Activated B cell treated with CpG ODN at 0.5 μM for 24 hours (primary cell): ENCODE measurements around the gene TRPT1. TPM values are rescaled to one million over a fixed set of nuclear protein-coding genes. Genes with fewer than 3 reads are reported as not detected.

Experiments used
- ATAC-seq: fragments of 200-7000 bp; cut with Tn5 transposase; one replicate; pipeline ENCODE4 v1.10.0; 2021; ENCODE audit warnings: low read depth, mild to moderate bottlenecking, moderate library complexity
- CTCF ChIA-PET: fragments of 350-600 bp; sonication (Branson Sonifier 250); formaldehyde crosslinking; loops from one replicate; lab custom pipeline; 2021; ENCODE audit warnings: antibody characterized with exemption; lab: Charles Lee
- POLR2A ChIA-PET: fragments of 350-600 bp; sonication (Branson Sonifier 250); formaldehyde crosslinking; loops from one replicate; lab custom pipeline; 2021; ENCODE audit warnings: antibody characterized with exemption; lab: Charles Lee
- DNase-seq: peaks from one replicate; pipeline ENCODE4 v3.0.0; 2022
- H3K27ac Mint-ChIP-seq: one replicate; pipeline ENCODE4 v1.8.0; 2020; ENCODE audit warnings: mixed read lengths
- H3K27me3 Mint-ChIP-seq: one replicate; pipeline ENCODE4 v1.8.0; 2021; ENCODE audit warnings: mixed read lengths
- H3K36me3 Mint-ChIP-seq: one replicate; pipeline ENCODE4 v1.8.0; 2021; ENCODE audit warnings: low read depth, mixed read lengths
- H3K4me1 Mint-ChIP-seq: one replicate; pipeline ENCODE4 v1.8.0; 2021; ENCODE audit warnings: mixed read lengths
- H3K4me3 Mint-ChIP-seq: one replicate; pipeline ENCODE4 v1.8.0; 2020; ENCODE audit warnings: mild to moderate bottlenecking, mixed read lengths
- H3K9me3 Mint-ChIP-seq: one replicate; pipeline ENCODE4 v1.8.0; 2020; ENCODE audit warnings: mixed read lengths
- intact Hi-C: fragments of 100-400 bp; cut with micrococcal nuclease; formaldehyde crosslinking; loops from one replicate; pipeline ENCODE4 v1.15.1; 2024
- total RNA-seq: library from RNA; stranded (reverse); gene quantifications from 2 replicates; pipeline ENCODE4 v1.2.3, GENCODE V29; 2022
- TF ChIP-seq, protein P1 (sequence below): fragments of 200-600 bp; IDR thresholded peaks from one replicate; pipeline ENCODE4 v1.8.0; 2022; ENCODE audit warnings: antibody characterized with exemption, mild to moderate bottlenecking

The TRPT1 gene
- total RNA-seq, 1 donor from 2014 or later = 50.6 TPM

DNA sequence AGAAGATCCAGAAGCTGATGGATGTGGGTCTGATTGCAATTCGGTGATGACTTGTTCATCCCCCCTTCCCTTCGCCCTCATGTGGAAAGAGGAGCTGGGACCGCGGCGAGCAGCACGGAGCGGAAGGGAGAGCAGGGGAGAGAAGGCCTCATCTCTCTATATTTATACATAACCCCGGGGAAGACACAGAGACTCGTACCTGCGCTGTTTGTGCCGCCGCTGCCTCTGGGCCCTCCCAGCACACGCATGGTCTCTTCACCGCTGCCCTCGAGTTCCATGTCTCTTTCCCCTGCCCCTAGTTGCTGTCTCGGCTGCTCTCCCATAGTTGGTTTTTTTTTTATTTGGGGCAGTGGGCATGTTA, 21.9 kb downstream of the TRPT1 start:
- H3K27ac Mint-ChIP-seq = no peak overlapping the region
- ATAC-seq (no peak), DNase-seq (no peak)
- H3K4me1 Mint-ChIP-seq = peaks cover 40% of the 10 kb centered on the region
- no peak overlapping the region for H3K4me3 Mint-ChIP-seq
- peaks cover 66% of the 10 kb centered on the region for H3K36me3 Mint-ChIP-seq
- TF ChIP-seq, protein P1, sequence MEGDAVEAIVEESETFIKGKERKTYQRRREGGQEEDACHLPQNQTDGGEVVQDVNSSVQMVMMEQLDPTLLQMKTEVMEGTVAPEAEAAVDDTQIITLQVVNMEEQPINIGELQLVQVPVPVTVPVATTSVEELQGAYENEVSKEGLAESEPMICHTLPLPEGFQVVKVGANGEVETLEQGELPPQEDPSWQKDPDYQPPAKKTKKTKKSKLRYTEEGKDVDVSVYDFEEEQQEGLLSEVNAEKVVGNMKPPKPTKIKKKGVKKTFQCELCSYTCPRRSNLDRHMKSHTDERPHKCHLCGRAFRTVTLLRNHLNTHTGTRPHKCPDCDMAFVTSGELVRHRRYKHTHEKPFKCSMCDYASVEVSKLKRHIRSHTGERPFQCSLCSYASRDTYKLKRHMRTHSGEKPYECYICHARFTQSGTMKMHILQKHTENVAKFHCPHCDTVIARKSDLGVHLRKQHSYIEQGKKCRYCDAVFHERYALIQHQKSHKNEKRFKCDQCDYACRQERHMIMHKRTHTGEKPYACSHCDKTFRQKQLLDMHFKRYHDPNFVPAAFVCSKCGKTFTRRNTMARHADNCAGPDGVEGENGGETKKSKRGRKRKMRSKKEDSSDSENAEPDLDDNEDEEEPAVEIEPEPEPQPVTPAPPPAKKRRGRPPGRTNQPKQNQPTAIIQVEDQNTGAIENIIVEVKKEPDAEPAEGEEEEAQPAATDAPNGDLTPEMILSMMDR = no peak
- no peaks in the 10 kb centered on the region for H3K27me3 Mint-ChIP-seq
- intact Hi-C loops = loop anchor here (1.0 kb wide), 3 partner anchors 47 to 100 kb away; partner anchors contain the start of gene PLCB3
- POLR2A ChIA-PET = interaction anchor here (0.6 to 9.3 kb wide), 15 partner anchors 13 to 151 kb away, joined by 4 to 191 read pairs (median 8); partner anchors contain the start of genes BAD, CCDC88B, DNAJC4 and ESRRA
- H3K9me3 Mint-ChIP-seq = no peaks in the 10 kb centered on the region
- CTCF ChIA-PET = interaction anchor here (0.8 to 6.1 kb wide), 21 partner anchors 8 to 450 kb away, joined by 3 to 147 read pairs (median 7); partner anchors contain the start of genes BAD, CATSPERZ, ESRRA and NUDT22

DNA sequence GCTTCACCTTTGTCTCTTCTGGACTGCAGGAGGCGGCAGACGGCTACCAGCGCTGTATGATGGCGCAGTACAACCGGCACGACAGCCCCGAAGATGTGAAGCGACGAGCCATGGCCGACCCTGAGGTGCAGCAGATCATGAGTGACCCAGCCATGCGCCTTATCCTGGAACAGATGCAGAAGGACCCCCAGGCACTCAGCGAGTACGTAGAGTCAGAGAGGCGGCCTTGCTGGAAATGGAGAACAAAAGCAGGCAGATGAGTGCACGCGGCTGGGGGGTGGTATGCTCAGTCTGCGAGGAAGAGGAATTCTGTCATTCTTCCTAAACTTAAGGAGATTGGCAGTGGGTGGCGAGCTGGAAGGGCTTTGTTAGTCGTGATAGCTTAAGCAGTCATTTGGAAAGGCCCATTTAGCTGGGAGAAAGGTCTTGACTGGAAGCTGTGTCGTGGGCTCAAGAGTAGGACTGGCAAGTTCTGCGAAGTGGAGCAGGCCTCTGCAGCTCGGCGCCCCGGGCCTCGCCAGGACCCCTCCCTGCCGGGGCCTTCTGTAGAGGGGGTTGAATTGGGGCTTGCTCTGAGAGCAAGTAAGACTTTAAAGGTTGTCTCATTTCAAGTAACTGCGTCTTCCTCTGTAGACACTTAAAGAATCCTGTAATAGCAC, 22.4 kb downstream of the TRPT1 start:
- no peaks in the 10 kb centered on the region for H3K27me3 Mint-ChIP-seq
- DNase-seq (no peak), ATAC-seq (no peak)
- no peak overlapping the region for H3K27ac Mint-ChIP-seq
- peaks cover 67% of the 10 kb centered on the region for H3K36me3 Mint-ChIP-seq
- H3K4me3 Mint-ChIP-seq = no peak overlapping the region
- TF ChIP-seq, protein P1 = no peak
- H3K9me3 Mint-ChIP-seq = no peaks in the 10 kb centered on the region
- ChIA-PET CTCF (interaction anchor here (1.4 to 6.1 kb wide), 9 partner anchors 18 to 450 kb away, joined by 3 to 147 read pairs (median 14); partner anchors contain the start of genes CATSPERZ, ESRRA, NUDT22 and PPP1R14B), POLR2A (interaction anchor here (1.5 to 5.3 kb wide), 6 partner anchors 17 to 137 kb away, joined by 4 to 127 read pairs (median 44); partner anchors contain the start of genes BAD, CCDC88B, FKBP2 and PPP1R14B)
- peaks cover 35% of the 10 kb centered on the region for H3K4me1 Mint-ChIP-seq
- intact Hi-C loops = loop anchor here (1.0 kb wide), 3 partner anchors 48 to 101 kb away; partner anchors contain the start of gene PLCB3

DNA sequence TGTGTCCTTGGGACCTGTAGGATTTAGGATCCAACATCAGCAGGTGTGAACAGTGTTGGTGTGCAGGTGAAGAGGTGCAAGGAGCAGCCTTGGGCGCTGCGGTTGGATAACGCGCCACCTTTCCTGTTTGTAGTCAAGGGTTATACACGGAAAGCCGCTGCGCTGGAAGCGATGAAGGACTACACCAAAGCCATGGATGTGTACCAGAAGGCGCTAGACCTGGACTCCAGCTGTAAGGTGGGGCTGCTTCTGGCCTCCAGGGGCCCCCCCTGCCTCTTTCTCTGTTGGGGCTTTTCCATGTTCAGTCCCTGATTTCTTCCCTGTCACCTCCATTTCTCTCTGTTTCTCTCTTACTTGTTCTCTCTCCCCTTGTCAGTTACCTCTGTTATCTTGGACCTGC, 23.0 kb downstream of the TRPT1 start:
- peaks cover 31% of the 10 kb centered on the region for H3K4me1 Mint-ChIP-seq
- peaks cover 71% of the 10 kb centered on the region for H3K36me3 Mint-ChIP-seq
- H3K27me3 Mint-ChIP-seq = no peaks in the 10 kb centered on the region
- H3K27ac Mint-ChIP-seq = no peak overlapping the region
- H3K4me3 Mint-ChIP-seq = no peak overlapping the region
- intact Hi-C loops = no loop called here
- TF ChIP-seq, protein P1 = no peak
- ATAC-seq (no peak), DNase-seq (no peak)
- H3K9me3 Mint-ChIP-seq = no peaks in the 10 kb centered on the region
- POLR2A ChIA-PET = no interaction called here
- CTCF ChIA-PET = interaction anchor here (3.5 to 6.1 kb wide), 2 partner anchors 100 to 152 kb away, joined by 25 to 147 read pairs; partner anchors contain the start of genes CATSPERZ and ESRRA

DNA sequence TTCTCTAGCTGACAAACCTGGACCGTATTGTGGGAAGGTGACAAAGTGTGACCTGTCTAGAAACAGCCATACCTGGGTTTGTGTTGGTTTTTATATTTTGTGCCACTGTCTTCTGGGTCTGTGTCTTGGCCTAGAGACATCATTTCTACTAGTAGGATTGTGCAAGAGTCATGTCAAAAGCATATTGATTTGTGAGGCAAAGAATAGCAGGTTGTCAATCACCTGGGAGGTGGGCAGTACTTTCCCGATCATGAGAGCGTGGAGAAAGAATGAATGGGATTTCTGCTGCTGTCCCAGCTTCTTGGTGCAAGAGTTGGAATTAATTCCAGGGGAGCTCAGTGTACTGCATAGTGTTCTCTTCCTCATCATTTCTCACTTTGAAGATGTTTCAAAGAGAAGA, 24.4 kb downstream of the TRPT1 start:
- no peak for ATAC-seq
- Mint-ChIP-seq H3K4me1 (peaks cover 26% of the 10 kb centered on the region), H3K9me3 (no peaks in the 10 kb centered on the region), H3K27me3 (no peaks in the 10 kb centered on the region), H3K4me3 (no peak overlapping the region), H3K27ac (no peak overlapping the region), H3K36me3 (peaks cover 81% of the 10 kb centered on the region)
- ChIA-PET CTCF (no interaction called here), POLR2A (interaction anchor here (1.0 to 1.1 kb wide), 2 partner anchors 10 to 13 kb away, joined by 3 to 5 read pairs; no protein-coding TSS in a partner anchor)
- DNase-seq = no peak
- TF ChIP-seq, protein P1 = no peak
- intact Hi-C loops = no loop called here

DNA sequence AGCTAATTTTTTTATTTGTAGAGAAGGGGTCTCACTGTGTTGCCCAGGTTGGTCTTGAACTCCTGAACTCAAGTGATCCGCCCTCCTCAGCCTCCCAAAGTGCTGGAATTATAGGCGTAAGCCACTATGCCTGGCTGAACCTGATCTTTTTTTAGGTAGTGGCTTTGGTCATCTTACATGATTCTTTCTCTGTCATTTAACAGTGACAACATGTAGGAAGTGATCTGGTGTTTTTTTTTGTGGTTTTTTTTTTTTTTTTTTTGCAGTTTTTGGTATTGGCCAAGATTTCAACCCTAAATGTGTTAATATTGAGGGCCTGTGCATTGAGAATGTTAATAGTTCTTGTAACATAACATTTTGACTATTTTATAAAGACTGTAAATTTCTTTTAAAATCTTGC, 27.5 kb downstream of the TRPT1 start:
- no peak overlapping the region for H3K4me3 Mint-ChIP-seq
- no peaks in the 10 kb centered on the region for H3K9me3 Mint-ChIP-seq
- ATAC-seq = no peak
- intact Hi-C loops = no loop called here
- ChIA-PET POLR2A (interaction anchor here (2.1 kb wide), 1 partner anchor 13 kb away, joined by 12 read pairs; the partner anchor contains the start of gene STIP1), CTCF (interaction anchor here (0.7 kb wide), 1 partner anchor 39 kb away, joined by 3 read pairs; no protein-coding TSS in a partner anchor)
- TF ChIP-seq, protein P1 = no peak
- H3K4me1 Mint-ChIP-seq = no peaks in the 10 kb centered on the region
- DNase-seq = no peak
- no peak overlapping the region for H3K27ac Mint-ChIP-seq
- peaks cover 93% of the 10 kb centered on the region for H3K36me3 Mint-ChIP-seq
- H3K27me3 Mint-ChIP-seq = no peaks in the 10 kb centered on the region
